Hematopoietic multipotent progenitor cell treated with erythropoietin and hydrocortisone succinate and interleukin-3 and kit ligand, for 6 days (in vitro differentiated cells): Measurements from ENCODE around the gene BORCS6.
A peak's percentile ranks its signal among the peaks of the same experiment; 100 is the strongest.

Experiments
- DNase-seq: peaks from one replicate; pipeline ENCODE4 v3.0.0-alpha.2; 2015

The BORCS6 gene

DNA sequence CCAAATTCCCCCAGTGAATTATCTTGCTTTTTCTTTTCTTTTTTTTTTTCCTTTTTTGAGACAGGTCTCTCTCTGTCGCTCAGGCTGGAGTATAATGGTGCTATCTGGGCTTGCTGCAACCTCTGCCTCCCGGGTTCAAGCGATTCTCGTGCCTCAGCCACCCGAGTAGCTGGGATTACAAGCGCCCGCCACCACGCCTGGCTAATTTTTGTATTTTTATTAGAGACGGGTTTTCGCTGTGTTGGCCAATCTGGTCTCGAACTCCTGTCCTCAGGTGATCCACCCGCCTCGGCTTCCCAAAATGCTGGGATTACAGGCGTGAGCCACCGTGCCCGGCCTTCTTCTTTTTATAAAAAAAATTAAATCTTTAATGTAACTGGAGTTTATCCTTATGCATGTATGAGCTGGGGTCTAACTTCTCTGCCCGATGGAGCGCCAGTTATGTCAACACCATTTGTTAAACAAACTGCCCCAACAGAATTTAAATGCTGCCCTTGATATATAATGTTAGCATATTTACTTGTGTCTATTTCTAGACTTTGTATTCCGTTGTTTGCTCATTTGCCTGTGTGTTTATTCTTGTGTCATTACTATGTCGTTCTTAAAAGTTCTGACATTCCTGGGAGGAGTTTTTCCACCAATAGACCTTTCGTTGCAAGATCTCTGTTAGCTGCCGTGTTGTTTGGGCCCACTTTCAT lies 20.9 kb upstream of the BORCS6 start:
- DNase-seq: no peak

GRCh38 chr17:8209907-8210760 lies 20.2 kb upstream of the BORCS6 start, which contains the start of gene AURKB:
Gene AURKB (minus strand): TSS chr17:8210575. CDS start chr17:8210224, 351 bp downstream.
- DNase-seq: peak; percentile 99

DNA sequence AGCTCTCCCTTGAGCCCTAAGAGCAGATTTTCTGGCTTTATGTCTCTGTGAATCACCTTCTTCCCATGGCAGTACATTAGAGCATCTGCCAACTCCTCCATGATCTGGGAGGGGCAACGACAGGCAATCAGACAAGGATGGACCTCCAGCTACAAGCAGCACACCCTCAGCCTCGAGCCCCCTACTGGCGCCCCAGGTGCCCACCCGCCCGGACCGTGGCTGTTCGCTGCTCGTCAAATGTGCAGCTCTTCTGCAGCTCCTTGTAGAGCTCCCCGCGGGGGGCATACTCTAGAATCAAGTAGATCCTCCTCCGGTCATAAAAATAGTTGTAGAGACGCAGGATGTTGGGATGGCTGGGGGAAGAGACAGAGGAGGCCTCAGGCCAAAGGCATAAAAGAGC lies 16.6 kb upstream of the BORCS6 start:
- DNase-seq: no peak

DNA sequence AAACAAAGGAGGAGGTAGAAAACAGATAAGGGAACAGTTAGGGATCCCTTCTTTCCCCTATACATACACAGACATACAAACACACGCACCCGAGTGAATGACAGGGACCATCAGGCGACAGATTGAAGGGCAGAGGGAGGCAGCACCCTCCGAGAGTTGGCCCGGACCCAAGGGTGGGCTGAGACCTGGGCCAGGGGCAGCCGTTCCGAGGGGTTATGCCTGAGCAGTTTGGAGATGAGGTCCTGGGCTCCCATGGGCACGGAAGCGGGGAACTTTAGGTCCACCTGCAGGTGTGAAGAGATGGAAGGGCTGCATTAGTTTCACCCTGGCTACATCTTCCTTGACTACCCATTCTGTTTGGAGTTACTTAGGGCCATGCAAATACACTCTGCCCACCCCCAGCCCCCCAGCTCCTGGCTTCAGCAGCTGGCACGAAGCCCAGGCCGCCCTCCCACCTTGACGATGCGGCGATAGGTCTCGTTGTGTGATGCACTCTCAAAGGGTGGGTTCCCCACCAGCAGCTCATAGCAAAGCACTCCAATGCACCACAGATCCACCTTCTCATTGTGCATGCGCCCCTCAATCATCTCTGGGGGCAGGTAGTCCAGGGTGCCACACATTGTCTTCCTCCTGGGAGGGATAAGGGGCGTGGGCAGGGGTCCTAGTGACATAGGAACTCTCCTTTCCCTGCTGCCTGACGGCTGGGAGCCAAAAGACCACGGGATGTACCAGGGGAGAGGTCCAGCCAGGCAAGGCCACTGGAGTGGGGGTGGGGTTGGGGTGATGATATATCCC lies 15.0 kb upstream of the BORCS6 start:
- DNase-seq: no peak

DNA sequence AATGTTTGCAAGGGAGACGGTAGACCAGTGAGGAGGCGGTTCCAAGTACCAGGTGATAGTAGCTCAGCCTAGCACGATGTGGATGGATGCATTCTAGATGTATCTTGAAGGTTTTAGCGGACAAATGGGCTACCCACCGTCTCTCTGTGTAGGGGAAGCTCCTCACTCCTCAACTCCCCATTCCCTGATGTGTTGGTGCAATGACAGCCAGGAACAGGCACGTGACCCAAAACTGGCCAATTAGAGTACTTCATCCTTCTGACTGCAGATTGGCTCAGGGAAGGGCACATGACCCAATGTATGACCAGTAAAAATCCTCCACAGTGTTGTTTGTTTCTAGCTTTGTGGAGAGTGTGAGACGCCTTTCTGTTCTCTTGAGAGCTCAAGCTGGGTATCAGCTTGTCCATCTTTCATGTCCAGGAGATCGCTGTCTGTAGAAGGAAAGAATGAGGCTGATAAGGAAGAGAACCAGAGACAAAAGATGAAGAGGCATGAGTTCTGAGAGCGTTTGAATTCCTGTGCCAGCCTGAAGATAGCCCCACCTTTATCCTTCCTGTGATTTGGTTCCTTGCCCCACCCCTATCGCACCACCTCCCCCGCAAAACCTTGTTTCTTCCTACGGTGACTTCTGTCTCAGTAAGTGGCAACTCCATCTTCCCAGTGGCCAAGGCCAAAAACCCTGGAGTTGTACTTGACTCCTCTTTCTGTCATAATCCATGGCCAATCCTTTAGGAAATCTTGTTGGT lies 2.3 kb upstream of the BORCS6 start:
- peak; percentile 96 for DNase-seq

DNA sequence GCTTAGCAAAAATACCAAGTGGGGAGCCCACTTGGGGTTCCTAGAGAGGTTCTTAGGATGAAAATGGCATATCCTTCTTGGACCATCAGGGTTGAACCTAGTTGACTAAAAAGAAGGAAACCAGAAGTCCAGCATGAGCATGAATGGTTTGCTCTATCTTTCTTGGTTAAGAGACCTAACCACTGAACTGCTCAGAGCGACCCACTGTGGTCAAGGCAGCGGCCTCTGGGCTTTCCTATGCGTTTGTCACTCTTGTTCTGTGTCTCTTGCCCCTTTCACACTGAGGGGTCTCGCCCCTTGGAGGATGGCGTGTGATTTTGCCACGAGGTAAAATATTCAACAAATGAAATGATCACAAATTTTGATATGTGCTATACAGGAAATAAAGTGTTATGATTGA lies 526 bp upstream of the BORCS6 start:
- DNase-seq: no peak

DNA sequence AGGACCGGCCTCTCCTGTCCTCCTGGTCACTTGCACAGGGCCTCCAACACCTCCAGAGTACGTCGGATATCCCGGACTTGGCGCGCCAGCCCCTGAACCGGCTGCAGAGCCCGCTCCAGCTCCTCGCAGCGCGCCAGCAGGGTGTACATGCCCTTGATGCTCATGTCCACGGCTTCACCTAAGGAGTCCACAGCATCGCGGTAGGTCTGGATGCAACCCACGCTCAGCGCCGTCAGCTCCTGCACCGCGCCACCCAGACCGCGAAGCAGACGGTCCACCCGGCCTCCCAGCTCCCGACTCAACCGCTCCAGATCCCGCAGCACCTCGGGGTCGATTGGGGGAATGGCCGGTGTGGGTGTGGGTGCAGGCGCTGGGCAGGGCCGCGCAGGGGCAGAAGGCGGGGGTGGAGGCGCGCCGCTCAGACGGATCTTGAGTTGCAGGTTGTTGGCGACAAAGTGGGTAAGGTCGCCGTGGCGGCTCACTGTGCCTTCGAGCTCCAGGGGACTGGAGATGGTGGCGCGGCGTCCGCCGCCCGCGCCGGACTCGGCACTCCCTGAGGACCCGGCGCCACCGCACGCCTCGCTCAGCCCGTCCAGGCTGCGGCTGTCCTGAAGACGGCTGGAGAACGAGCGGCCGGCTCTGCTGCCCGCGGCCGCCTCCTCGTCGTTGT lies 804 bp downstream of the BORCS6 start:
- peak; percentile 44 for DNase-seq

DNA sequence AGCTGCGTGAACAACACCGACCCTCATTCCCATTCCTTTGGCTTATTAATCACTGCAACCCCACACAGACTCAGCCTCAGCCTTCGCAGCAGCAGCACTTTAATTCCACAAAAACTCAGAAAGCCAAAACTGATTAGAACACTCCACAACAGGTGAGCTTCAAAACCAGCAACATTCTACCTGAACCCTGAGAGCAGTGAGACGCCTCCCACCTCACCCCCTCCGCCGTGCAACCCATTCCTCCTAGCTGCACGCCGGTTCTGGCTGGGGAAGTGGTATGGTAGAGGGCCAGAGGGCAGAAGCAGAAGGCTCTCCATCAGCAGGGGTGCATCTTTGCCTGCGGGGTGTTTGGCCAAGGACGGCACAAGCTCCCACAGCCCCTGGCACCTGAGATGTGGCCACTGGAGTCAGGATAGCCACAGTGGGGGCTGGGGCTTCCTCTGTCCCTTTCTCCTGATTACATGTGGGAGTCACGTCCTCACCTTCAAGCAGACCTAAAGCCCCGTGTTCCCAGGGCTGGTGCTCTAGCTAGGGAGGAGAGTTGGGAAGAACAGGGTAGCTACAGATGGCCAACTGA lies 1.6 kb downstream of the BORCS6 start:
- no peak for DNase-seq

- DNase-seq: peak; percentile 100
Measured at GRCh38 chr17:8187517-8188262, 2.3 kb downstream of the BORCS6 start.

- DNase-seq: peak; percentile 94
Measured at GRCh38 chr17:8186787-8187516, 3.0 kb downstream of the BORCS6 start.

DNA sequence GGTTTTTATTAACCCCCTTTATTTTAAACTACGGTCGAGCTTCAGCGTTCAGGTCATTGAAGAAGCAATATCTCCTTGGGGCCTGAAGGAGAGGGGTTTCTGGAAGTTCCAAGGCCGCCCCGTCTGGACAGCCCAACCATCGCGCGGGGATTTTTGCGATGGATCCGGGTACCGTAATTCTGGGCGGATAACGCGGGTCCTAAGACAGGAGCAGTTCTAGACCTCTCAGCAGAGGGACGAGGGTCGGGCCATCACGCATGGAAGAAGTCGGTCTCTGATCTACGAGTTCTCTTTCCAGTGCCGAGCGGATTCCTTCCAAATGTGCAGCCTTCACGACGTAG lies 3.6 kb downstream of the BORCS6 start:
- no peak for DNase-seq

- DNase-seq: peak; percentile 83
Measured at GRCh38 chr17:8185582-8186445, 4.2 kb downstream of the BORCS6 start.

DNA sequence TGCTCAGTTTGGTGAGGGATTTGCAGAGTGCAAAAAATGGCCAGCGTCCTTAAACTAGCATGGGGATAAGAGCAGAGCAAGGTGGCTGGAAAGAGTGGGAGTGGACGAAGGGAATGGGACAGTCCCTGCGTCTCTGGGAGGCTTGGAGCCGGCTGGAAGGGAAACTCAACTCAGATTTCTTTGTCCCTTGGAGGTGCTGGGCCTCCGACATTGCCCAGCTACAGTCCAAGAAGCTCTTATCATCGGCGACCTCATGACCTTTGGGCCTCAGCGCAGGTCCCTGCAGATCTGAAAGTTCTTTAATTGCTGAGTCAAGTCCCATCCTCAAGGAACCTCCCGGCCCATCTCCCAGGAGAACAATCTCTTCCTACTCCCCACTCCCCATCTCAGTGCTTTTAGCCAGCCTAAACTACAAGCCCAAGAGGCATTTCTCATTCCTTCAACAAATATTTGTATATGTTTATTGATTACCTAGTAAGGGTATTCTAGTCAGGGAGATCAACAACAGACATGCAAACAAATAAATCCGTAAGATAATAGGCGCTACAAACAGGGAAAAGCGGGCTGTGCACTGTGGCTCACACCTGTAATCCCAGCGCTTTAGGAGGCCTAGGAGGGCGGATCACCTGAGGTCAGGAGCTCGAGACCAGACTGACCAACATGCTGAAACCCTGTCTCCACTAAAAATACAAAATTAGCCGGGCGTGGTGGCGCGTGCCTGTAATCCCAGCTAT lies 12.8 kb downstream of the BORCS6 start:
- no peak for DNase-seq

- peak; percentile 96 for DNase-seq
Measured at GRCh38 chr17:8176197-8176940, 13.6 kb downstream of the BORCS6 start, which contains the start of gene TMEM107. Gene TMEM107 (minus strand): TSS chr17:8176380. CDS start chr17:8176286, 94 bp downstream.

DNA sequence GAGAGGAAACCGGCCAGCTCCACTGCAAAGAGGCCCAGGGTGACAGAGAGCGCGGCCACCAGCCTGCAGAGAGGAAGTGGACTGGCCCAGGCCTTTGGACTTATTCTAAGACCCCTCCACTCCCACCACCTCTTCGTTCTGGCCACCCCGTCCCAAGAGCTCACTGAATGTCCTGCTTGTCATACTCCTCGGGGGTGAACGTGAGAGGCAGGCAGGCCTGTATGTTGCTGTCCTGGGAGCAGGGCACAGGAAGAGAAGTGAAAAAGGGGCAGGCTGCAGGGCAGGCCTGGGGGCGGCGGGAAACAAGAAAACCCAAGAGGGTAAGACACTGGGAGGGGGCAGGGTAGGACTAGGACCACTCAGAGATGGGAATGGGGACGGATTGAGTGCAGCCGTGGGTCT lies 14.2 kb downstream of the BORCS6 start:
- DNase-seq: no peak

GRCh38 chr17:8173871-8174322 lies 16.1 kb downstream of the BORCS6 start:
- no peak for DNase-seq

- DNase-seq: peak; percentile 98
Measured at GRCh38 chr17:8173056-8173870, 16.7 kb downstream of the BORCS6 start.
